NCI-H2196 treated with DMSO at 0.1 percent for 48 hours (cell line): ENCODE data around the gene UROS.

Source experiments
- DNase-seq: peaks from one replicate; lab custom pipeline; 2025; ENCODE audit not compliant: unreplicated experiment; lab: John Stamatoyannopoulos, UW

UROS gene

DNA sequence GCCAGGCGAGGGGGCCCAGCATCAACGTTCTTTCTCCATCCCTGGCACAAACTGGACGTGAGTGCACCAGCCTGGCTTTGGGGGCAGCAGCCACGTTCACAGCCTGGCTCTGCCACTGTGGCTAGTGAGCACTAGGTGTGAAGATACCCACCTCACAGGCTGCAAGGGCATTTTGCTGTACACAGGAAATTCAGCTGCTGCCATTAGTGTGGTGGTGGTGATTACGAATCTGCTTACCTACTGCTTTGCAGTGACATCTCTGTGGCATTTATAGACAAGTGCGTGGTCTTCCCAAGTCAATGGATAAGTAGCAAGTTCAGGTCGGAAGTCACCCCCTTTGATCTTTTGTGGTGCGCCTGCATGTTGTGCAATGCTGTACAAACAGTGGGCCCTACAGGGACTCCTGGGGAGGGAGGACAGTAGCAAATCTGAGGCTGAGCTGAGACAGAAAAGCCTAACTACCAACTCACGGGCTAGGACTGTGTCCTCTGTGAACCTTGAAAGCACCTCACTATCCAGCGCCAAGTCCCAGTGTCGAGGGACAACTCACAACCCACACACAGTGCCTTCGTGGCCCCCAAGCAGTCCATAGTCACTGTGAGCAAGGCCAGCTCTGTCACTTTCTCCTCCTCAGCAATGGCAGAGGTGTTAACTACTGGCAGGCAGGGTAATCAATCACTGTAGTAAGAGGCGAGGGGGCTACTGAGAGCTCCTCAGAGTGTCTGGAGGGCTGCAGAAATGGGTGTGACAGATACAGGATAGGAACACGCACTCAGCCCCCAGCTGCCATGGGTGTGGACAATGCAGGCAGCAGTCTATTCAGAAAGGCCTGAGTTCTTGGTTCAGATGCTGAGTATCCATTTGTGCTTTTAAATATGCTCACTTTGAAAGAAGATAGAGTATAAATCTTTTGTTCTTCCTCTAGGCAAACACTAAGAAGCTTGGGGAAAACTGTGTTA lies 30.4 kb downstream of the UROS start:
- no peak for DNase-seq

DNA sequence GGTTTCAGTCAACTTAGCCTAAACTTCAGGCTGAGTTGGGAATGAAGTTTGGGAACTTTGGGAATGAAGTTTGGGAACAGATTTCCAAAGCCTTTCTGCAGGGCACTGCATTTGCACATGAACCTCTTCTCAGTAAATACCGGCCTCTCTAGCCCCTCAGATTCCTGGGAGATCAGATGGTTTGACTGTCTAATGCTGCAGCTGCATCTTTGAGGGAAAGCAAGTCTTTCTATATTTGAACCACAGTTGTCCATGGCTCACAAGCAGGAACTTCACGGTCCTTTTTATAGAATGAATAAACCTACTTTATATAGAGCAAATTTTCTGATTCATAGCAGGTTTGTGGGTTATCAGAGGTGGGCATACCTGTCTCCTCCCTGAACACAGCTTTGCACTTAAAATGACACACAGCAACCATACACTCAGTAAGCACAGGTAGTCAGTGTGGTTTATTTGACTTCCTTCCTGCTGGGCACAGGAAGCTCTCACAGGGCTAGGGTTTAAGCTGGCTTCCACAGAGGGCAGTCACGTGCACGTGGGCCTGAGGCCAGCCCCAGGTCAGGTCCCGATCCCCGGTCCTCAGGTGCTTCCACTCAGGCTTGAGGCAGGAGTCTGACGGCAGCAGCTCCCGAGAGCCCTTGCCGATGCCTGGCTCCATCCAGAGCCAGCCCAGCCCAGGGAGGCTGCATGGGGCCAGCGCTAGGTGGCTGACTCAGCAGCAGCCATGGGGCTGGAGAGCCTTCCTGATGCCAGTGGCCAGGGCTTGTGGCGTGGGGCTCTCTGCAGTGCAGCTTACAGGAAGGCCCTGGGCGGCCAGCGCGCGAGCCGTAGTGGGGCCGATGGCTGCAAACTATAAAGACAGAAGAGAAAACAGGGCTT lies 34.7 kb downstream of the UROS start:
- DNase-seq, result no peak

DNA sequence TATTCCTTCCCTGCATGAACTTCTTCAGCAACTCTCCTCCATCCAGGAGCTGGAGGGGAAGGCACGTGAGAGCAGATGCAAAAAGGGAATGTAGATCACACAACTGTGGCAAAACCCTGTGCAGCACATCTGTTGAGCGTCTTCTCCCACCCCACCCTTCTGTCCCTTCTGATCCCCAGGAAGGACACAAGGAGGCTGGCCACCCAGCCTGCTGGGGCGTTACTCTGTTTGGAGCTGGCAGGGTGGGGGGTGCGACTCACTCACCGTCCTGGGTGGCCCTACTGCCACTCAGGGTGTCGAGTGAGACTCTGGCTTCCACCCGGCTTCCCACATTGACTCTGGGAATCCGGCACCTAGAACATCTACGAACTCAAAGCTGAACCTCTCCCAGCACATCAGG lies 37.3 kb downstream of the UROS start:
- no peak for DNase-seq

DNA sequence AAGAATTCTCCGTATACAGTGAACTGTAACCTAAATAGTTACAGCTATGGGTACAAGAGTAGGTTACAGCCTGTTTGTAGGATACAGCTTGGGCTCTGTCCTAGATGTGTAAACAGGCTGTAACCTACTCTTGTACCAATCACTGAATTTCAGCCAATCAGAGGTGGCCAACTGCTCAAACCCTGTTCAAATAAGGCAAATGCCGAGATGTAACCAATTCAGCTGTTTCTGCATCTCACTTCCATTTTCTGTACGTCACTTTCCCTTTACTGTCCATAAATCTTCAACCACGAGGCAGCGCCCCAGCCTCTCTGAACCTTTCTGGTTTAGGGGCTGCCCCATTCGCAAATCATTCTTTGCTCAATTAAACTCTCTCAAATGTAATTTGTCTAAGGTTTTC lies 39.1 kb downstream of the UROS start:
- no peak for DNase-seq

DNA sequence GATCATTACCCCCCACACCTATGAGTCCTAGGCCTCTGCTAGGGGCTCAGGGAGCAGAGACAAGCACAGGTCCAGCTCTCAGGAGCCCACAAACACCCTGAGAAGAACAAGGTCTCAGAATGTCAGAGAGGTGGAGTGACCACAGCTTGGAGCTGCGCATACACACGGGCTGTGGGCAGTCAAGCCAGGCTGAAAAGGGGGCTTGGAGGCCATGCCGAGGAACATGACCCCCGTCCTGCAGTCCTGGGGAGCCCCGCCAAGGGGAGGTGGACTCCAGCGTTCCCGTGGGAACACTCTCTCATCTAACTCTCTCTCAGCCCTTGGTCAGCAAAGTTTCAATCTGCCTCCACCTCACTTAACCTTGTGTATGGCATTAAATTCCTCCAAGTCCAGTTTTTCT lies 39.6 kb downstream of the UROS start:
- no peak for DNase-seq

DNA sequence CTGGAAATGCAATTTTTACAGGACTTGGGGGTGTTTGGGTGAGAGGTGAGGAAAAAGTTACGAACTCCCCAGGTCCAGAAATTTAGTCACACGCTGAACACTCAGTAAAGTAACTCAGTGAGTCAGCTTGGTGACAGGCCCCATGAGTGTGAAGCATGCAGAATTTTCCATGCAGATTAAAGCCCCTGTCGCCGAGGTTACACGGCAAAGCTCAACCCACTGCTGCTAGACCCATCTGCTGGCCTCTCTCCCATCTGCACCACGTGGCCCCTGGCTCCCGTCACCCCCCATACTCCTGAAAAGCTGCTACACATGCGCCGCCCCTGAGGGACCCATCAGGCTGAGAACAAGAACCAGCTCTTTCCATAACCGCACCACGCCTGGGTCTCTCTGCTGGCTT lies 40.4 kb downstream of the UROS start:
- DNase-seq, result no peak

DNA sequence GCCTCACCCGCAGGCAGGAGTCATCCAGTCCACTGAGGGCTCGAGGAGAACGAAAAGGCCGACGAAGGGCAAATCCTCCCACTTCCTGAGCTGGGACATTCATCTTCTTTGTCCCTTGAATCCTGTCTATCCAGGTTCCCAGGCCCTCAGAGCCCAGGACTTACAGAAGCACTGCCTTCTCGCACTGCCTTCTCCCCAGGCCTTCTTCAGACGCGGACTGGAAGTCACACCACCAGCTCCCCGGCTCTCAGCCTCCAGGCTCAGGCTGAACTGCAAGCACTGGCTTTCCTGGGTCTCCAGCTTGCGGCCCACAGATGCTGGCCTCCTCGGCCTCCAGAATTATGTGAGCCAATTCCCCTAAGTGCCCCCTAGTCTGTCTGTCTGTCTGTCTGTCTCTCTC lies 41.0 kb downstream of the UROS start:
- no peak for DNase-seq

DNA sequence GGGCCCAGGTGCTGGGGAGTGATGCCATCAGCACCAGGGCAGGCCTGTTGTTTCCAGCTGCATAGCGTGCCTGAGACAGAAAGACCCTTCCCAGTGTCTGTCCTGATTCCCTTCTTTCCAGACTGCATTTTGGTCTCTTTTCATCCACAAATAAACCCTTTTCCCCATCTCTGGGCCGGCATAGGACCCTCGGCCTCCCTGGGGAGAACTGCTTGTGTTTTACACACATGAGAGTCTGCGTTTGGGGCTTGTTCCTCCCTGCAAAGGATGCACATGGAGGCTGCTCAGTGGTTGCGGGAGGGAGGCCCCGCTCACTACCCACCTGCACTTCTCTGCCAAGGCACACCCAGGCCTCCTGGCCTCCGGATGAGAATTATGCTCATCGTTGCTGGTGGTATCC lies 41.7 kb downstream of the UROS start:
- DNase-seq, result no peak

DNA sequence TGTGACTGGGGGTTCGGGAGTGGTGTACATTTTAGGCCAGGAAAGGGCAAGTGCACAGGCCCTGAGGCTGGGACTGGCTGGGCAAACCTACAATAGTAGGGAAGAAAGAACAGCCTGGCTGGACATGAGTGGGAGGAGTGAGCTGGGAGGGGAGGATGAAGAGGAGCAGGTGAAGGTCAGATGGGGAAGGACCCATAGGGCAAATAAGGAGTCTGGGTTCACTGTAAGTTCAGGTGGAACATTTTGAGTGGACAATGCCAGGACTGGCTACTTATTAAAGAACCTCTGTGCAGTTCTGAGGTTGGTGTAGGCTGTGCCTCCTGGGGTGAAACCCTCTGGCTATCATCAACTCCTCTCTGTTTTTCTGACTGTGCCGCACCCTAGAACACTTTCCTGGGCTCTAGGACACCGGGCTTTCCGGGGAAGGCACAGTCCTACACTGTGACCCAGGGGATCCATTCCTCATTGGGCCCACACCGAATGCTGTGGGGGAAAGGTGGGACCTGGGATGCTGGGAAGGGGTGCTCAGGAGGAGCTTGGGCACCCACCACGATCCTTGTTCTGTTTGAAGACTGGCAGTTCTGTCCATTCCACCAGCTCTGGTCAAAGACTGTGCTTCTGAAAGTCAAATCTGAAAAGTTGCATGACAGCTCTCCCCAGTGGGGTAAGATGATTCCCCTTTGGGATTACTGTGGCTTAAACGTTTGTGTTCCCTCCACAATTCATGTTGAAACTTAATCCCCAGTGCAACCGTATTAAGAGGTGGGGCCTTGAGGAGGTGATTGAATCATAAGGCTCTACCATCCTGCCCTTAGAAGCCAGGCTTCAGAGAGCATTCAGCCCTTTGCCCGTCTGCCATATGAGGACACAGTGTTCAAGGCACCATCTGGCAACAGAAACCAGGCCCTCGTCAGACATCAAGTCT lies 43.4 kb downstream of the UROS start:
- no peak for DNase-seq

DNA sequence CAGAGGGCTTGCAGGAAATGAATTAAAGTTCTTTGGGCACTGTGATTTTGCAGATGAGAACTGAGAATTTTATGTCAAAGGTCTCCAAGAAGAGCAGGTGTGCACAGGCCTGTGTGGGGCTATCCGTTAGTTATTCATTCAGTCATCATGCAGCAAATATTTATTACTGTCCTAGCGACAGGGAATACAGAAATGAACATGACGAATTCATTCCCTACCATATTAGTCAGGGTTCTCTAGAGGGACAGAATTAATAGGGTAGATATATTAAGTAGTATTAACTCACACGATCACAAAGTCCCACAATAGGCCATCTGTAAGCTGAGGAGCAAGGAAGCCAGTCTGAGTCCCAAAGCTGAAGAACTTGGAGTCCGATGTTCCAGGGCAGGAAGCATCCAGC lies 44.5 kb downstream of the UROS start:
- DNase-seq, result no peak

DNA sequence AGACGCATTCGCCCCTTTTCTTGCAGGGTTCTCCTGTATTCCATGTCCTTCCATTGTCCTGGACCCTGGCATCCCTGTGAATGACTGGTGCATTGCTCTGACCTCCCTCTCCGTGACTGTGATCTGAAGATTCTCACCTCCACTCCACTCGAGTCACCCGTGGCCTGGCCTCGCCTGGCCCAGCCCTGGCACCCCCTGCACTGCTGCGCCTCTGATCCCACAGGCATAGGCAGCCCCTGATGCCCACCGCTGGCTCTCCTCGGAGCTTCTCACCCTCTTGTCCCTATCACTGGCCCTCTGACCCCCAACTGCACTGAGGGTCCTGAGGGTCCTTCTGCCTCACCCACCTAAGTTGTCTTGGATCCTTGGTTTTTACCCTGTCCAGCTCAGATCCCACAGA lies 45.3 kb downstream of the UROS start:
- DNase-seq, result no peak

DNA sequence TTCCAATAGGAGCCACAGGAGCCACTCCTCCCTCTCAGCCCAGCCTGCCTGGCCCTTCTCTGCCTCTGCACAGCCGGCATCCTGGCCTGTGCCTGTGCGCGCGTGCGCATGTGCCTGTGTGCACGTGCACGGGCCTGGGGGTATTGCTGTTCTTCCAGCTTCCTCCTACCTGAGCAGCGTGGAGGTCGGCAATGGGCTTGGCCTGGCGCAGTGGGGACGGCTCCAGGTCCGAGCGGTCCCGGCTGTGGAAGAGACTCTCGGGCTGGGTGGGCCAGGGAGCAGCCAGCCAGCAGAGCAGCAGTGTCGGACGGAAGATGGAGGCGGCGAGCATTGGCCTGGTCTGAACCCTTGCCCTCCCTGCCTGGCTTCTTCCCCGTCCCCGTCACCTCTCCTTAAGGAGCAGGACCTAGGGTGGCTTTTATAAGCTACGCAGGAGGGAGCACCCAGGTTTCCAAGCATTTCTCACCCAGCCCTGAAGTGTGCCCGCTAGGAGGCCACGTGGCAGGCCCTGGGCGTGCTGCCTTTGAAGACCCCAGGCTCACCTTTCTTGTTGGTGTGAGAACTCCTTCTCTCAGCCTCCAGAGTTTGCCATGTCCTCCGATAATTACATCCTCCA lies 47.5 kb downstream of the UROS start, which contains the start of gene MMP21:
Gene MMP21, minus strand, starts transcription at position 331 of the 616 bp plus-strand sequence. Its CDS starts 0 bp downstream, at position 331.
- DNase-seq, result no peak

DNA sequence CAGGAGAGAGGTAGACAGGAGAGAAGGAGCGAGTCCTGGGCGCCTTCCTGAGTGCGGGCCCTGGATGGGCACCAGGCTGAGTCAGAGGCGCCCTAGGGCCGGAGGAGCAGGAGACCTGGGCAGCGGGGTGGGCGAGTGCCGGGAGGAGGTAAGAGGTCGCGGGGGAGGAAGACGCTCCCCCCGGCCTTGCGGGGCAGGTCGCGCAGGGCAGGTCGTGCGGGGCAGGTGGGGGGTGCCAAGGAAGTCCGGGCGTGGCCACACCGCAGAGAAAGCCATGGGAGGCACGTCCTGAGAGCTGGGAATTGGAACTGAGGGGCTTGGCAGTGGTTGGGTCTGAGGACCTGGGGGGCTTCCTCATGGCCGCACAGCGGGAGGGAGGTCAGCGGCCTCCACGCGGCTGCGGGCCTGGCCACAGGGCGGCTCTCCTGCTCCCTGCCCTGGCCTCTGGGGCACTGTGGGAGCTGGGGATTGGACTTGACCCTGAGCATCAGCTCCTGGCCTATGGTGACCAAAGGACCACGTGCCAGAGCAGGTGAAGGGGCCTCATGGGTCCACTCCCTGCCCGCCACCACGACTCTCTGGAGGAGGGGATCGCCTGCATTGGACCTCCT lies 48.4 kb downstream of the UROS start:
- no peak for DNase-seq

DNA sequence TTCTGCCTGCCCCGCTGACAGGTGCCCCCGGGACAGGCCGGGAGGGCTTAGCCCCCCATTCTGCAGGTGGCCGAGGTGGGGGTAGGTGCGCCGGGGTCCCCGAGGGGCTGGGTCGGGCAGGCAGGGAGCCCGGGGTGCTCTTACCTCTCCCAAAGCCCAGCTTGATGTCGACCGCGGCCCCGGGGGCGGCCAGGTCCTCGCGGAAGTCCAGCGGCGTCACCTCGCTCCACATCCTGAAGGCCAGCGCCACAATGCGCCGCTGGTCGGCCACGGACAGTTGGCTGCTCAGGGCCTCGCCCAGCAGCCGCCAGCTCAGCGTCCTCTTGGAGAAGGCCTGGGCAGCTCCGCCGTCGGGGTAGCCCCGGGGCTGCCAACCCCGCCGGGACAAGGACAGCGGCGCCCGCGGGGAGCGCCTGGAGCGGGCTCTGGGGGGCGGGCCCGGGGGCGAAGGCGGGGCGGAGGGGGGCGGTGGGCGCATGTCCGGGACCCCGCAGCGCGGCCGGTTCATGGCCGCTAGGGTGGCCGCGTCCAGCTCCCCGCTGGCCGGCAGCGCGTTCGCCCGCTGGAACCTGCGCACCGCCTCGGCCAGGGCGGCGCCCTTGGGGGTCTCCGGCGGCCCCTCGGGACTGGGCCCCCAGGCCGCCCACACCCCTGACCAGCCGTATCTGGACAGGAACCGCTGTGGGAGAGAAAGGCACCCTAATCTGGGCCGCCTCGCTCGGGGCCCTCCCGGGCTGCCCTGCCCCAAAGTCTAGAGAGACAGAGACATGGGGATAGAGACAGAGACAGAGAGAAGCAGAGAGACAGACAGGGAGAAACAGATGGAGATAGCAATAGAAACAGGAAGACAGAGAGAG lies 49.1 kb downstream of the UROS start:
- DNase-seq, result no peak

DNA sequence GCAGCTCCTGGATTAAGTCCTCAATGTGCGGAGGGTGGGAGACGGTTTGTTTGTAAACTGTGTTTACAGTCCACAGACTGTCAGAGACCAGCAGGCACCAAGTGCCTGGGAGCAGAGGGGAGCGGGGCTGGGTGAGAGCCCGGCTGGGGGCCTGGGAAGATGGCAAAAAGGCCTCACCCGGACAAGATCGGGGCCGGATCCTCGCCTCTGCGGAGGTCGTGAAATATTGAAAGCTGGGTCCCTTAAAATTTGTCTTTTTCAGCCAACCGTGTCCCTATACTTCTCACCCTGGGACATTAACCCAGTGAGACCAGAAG lies 50.2 kb downstream of the UROS start:
- DNase-seq, result no peak

DNA sequence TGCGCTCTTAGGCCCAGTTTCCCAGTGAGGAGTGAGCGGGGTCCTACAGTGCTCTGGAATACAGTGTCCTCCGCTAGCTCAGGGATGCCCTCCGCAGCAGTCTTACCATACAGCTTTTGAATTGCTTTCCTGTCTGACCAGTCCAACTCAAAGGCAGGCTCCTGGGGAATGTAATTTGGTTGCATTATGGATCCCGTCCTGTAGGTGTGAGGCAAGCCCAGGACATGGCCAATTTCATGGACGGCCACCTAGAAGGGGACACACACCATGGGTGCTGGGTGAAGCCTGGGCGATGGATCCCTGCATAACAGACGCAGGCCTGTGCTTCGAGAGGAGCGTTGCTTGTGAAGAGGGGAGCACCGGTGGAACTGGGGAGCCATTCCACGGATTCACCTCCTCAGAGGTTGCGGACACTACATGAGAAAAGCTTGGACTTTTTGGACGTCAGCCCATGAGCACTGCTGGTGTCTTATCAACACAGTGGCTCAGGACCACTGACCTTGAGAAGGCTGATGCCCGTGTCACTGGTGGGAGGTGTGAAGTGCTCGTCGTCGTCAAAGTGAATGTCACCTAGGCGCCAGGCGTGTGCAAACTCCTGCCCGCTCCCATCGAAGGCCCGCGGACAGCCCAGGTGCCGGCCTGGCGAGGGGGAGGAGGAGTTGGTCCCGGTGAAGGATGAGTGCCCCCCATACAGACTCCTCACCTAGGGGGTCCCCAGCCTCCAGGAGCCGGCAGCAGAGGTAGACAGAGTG lies 50.8 kb downstream of the UROS start:
- DNase-seq, result no peak

DNA sequence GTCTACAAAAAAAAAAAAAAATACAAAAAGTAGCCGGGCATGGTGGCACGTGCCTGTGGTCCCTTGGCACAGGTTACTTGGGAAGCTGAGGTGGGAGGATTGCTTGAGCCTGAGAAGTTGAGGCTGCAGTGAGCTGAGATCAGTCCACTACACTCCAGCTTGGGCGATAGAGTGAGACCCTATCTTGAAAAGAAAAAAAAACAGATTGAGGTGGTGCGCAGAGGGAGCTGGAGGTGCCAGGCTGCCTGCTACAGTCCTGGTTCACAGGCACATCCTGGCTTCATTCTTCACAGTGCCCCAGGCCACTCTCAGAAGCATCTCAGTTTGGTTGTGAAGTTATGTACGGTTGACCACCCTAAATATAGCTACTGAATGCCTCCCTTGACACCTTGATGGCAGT lies 52.2 kb downstream of the UROS start:
- DNase-seq, result no peak

DNA sequence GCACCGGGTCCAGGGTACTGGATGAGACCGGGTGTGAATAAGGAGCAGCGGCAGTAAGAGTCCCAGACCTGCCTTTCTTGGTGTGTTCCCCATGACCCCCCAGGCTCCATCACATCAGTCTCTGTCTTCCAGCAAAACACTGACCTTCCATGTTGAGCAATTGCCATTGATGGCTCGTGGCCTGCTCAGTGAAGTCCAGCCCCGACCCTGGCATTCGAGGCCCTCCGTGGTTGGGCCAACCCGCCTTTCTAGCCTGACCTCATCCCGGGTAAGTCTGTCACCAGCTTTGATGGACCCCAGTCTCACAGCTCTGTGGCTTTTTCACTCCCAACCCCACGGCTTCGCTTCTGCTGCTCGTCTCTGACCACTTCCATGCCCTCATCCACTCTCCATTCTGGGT lies 53.9 kb downstream of the UROS start:
- DNase-seq, result no peak
